GM18861 (cell line): ENCODE measurements around the gene COL9A3.
"Not testable (repeated sequence)": the region's sequence is repeated elsewhere in the genome, so short reads cannot be mapped to it uniquely, and the experiment has no call there.

Experiments used
- ATAC-seq: cut with Tn5 transposase; IDR thresholded peaks from one replicate; pipeline ENCODE4 v1.9.1; 2021; ENCODE audit not compliant: unreplicated experiment

Gene COL9A3

GRCh38 chr20:62852841-62853240 lies 36.0 kb downstream of the COL9A3 start:
- no peak for ATAC-seq

- not testable (repeated sequence) for ATAC-seq
Observed at GRCh38 chr20:62853304-62853703, 36.5 kb downstream of the COL9A3 start.

- ATAC-seq: no peak
Observed at GRCh38 chr20:62854121-62854520, 37.3 kb downstream of the COL9A3 start.

GRCh38 chr20:62855120-62855519 lies 38.3 kb downstream of the COL9A3 start:
- no peak for ATAC-seq

GRCh38 chr20:62856931-62857619 lies 40.2 kb downstream of the COL9A3 start:
- no peak for ATAC-seq

- no peak for ATAC-seq
Observed at GRCh38 chr20:62858058-62858830, 41.4 kb downstream of the COL9A3 start.

GRCh38 chr20:62859721-62860120 lies 42.9 kb downstream of the COL9A3 start:
- no peak for ATAC-seq

GRCh38 chr20:62860391-62860923 lies 43.6 kb downstream of the COL9A3 start:
- no peak for ATAC-seq

- peak; percentile 30 for ATAC-seq
Observed at GRCh38 chr20:62860924-62861691, 44.3 kb downstream of the COL9A3 start.

GRCh38 chr20:62861726-62862336 lies 45.0 kb downstream of the COL9A3 start, which contains the start of gene TCFL5:
Gene TCFL5 (minus strand): TSS chr20:62861822. CDS start chr20:62861670, 152 bp downstream.
- ATAC-seq: peak; percentile 44

GRCh38 chr20:62864207-62864606 lies 47.4 kb downstream of the COL9A3 start:
- no peak for ATAC-seq

- no peak for ATAC-seq
Observed at GRCh38 chr20:62872184-62872847, 55.5 kb downstream of the COL9A3 start.

- no peak for ATAC-seq
Observed at GRCh38 chr20:62872862-62873261, 56.0 kb downstream of the COL9A3 start.

GRCh38 chr20:62873280-62873679 lies 56.4 kb downstream of the COL9A3 start:
- ATAC-seq: no peak

GRCh38 chr20:62873681-62874031 lies 56.8 kb downstream of the COL9A3 start:
- ATAC-seq: not testable (repeated sequence)

- no peak for ATAC-seq
Observed at GRCh38 chr20:62874964-62875344, 58.1 kb downstream of the COL9A3 start.

GRCh38 chr20:62875419-62876361 lies 58.8 kb downstream of the COL9A3 start:
- ATAC-seq: no peak

- no peak for ATAC-seq
Observed at GRCh38 chr20:62876501-62876901, 59.7 kb downstream of the COL9A3 start.
